ENCODE data around the gene IL16. TPM values are rescaled to one million over a fixed set of nuclear protein-coding genes. Genes with fewer than 3 reads are reported as not detected.

IL16 gene
- polyA plus RNA-seq, 1 donor (not counting 4 experiments of a cell fraction or from before 2014, with no cell fraction given) = not detected

- H3K4me1 ChIP-seq (ENCODE audit: control insufficient read depth, extremely low read depth, insufficient read depth, low read length) = no peaks in the 10 kb centered on the region
- dilution Hi-C loops (cut with MboI; ENCODE audit: extremely low pct_ligation_motif_present, low sequenced_read_pairs) = no loop called here
- H2AFZ ChIP-seq (ENCODE audit: control insufficient read depth, low read length) = no peak overlapping the region
- no peak overlapping the region for H3K4me2 ChIP-seq (ENCODE audit: control insufficient read depth, extremely low read depth, insufficient read depth, low read depth, low read length)
- no peak overlapping the region for H3K4me3 ChIP-seq (ENCODE audit: control insufficient read depth in 2 of 3, extremely low read depth in 1 of 3, insufficient read depth in 2 of 3, low read depth in 1 of 3, low read length in 3 of 3)
- TF ChIP-seq EZH2 (IDR thresholded peaks at IDR 0.05; ENCODE audit: low read length) (no peak), CTCF (optimal IDR thresholded peaks at IDR 0.05 in 1 of 3, IDR thresholded peaks at IDR 0.05 in 1 of 3, conservative IDR thresholded peaks at IDR 0.05 in 1 of 3; ENCODE audit: extremely low read depth in 1 of 3, insufficient read depth in 2 of 3, low read length in 3 of 3) (no peak)
- no peak overlapping the region for H3K27ac ChIP-seq (ENCODE audit: control insufficient read depth, insufficient read depth, low read length)
- no peaks in the 10 kb centered on the region for H3K9me1 ChIP-seq (ENCODE audit: control insufficient read depth, extremely low read depth, insufficient read depth, low read length)
- H3K9ac ChIP-seq (ENCODE audit: control insufficient read depth, extremely low read depth, insufficient read depth, low read length) = no peak overlapping the region
- no peaks in the 10 kb centered on the region for H3K36me3 ChIP-seq (ENCODE audit: control insufficient read depth in 2 of 2, extremely low read depth in 1 of 2, insufficient read depth in 2 of 2, low read length in 2 of 2)
- H3K9me3 ChIP-seq (ENCODE audit: control insufficient read depth, low read depth, low read length) = no peaks in the 10 kb centered on the region
- no peaks in the 10 kb centered on the region for H3K79me2 ChIP-seq (ENCODE audit: control insufficient read depth, insufficient read depth, low read length)
- no peaks in the 10 kb centered on the region for H3K27me3 ChIP-seq (ENCODE audit: control insufficient read depth, extremely low read depth, insufficient read depth, low read length)
- no peaks in the 10 kb centered on the region for H4K20me1 ChIP-seq (ENCODE audit: control insufficient read depth, extremely low read depth, insufficient read depth, low read length)
- no peak for FAIRE-seq
- no peak for DNase-seq (ENCODE audit: low read depth, low spot score)
Measured at GRCh38 chr15:81191701-81192100, 5.0 kb upstream of the IL16 start.

GRCh38 chr15:81194723-81195122, 2.0 kb upstream of the IL16 start:
- H3K79me2 ChIP-seq (ENCODE audit: control insufficient read depth, insufficient read depth, low read length) = no peaks in the 10 kb centered on the region
- H3K4me1 ChIP-seq (ENCODE audit: control insufficient read depth, extremely low read depth, insufficient read depth, low read length) = no peaks in the 10 kb centered on the region
- DNase-seq (ENCODE audit: low read depth, low spot score) (no peak), FAIRE-seq (no peak)
- TF ChIP-seq CTCF (optimal IDR thresholded peaks at IDR 0.05 in 1 of 3, IDR thresholded peaks at IDR 0.05 in 1 of 3, conservative IDR thresholded peaks at IDR 0.05 in 1 of 3; ENCODE audit: extremely low read depth in 1 of 3, insufficient read depth in 2 of 3, low read length in 3 of 3) = no peak
- no peaks in the 10 kb centered on the region for H3K9me1 ChIP-seq (ENCODE audit: control insufficient read depth, extremely low read depth, insufficient read depth, low read length)
- H4K20me1 ChIP-seq (ENCODE audit: control insufficient read depth, extremely low read depth, insufficient read depth, low read length) = no peaks in the 10 kb centered on the region
- H3K27ac ChIP-seq (ENCODE audit: control insufficient read depth, insufficient read depth, low read length) = no peak overlapping the region
- no peak overlapping the region for H3K4me3 ChIP-seq (ENCODE audit: control insufficient read depth in 2 of 3, extremely low read depth in 1 of 3, insufficient read depth in 2 of 3, low read depth in 1 of 3, low read length in 3 of 3)
- H3K27me3 ChIP-seq (ENCODE audit: control insufficient read depth, extremely low read depth, insufficient read depth, low read length) = no peaks in the 10 kb centered on the region
- no peak overlapping the region for H3K4me2 ChIP-seq (ENCODE audit: control insufficient read depth, extremely low read depth, insufficient read depth, low read depth, low read length)
- no peaks in the 10 kb centered on the region for H3K36me3 ChIP-seq (ENCODE audit: control insufficient read depth in 2 of 2, extremely low read depth in 1 of 2, insufficient read depth in 2 of 2, low read length in 2 of 2)
- dilution Hi-C loops (cut with MboI; ENCODE audit: extremely low pct_ligation_motif_present, low sequenced_read_pairs) = no loop called here
- no peaks in the 10 kb centered on the region for H3K9me3 ChIP-seq (ENCODE audit: control insufficient read depth, low read depth, low read length)
- no peak overlapping the region for H2AFZ ChIP-seq (ENCODE audit: control insufficient read depth, low read length)
- H3K9ac ChIP-seq (ENCODE audit: control insufficient read depth, extremely low read depth, insufficient read depth, low read length) = no peak overlapping the region

Measured in keratinocyte (primary cell).